ENCODE measurements around the gene SNX10. TPM values are rescaled to one million over a fixed set of nuclear protein-coding genes. Genes with fewer than 3 reads are reported as not detected.

Gene SNX10
- total and polyA plus RNA-seq, 2 of the 8 experiments (the other 6 are each of a cell fraction or from before 2014, with no cell fraction given) = 4.4 to 9.6 TPM

DNA sequence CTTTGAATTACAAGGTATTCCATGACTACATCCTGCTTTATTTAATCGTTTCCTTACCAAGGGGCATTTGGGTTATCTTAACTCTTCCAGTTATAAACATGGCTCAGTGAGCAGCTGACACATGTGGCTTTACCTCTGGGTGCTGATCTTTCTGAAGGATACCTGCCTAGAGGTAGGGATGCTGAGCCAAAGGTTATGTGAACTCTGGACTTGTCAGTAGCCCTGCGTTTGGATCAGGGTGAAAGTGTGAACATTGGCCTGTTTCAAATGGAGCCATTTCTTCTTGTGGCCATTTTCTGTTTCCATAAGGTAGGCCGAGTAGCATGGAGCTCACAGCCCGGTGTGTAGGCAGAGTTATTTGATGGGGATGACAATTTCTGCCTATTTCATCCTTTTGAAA is 29.2 kb downstream of the SNX10 start:
- Histone ChIP-seq H3K23me2 (ENCODE audit: low read depth, low read length) (no peaks in the 10 kb centered on the region), H2AFZ (ENCODE audit: low read length) (no peak overlapping the region), H2BK5ac (ENCODE audit: low read depth, low read length) (no peak overlapping the region), H4K5ac (ENCODE audit: insufficient read length, low read depth, low read length) (no peak overlapping the region), H3K23ac (ENCODE audit: insufficient read length) (no peak overlapping the region), H2BK12ac (ENCODE audit: low read depth, low read length) (no peak overlapping the region), H3K79me2 (ENCODE audit: control insufficient read depth in 1 of 2, insufficient read depth in 2 of 2, low read length in 2 of 2) (no peaks in the 10 kb centered on the region), H3K4me1 (replicated peaks in 1 of 4; ENCODE audit: control insufficient read depth in 3 of 4, insufficient read depth in 4 of 4, low read length in 3 of 4) (no peaks in the 10 kb centered on the region; a peak in 1 of 7 replicates), H3K9ac (replicated peaks in 1 of 4; ENCODE audit: extremely low read depth in 1 of 4, low read depth in 3 of 4, low read length in 3 of 4) (no peak overlapping the region), H3K27ac (ENCODE audit: low read depth, low read length) (no peak overlapping the region), H2BK15ac (ENCODE audit: low read length) (no peak overlapping the region), H4K8ac (ENCODE audit: extremely low read depth, insufficient read depth, low read length) (no peak overlapping the region), H3K79me1 (ENCODE audit: low read depth, low read length) (no peaks in the 10 kb centered on the region), H2BK20ac (ENCODE audit: low read length) (0 out of 2 replicates have a peak overlapping the region, but pooled peaks have one; percentile 28), H3K4ac (replicated peaks; ENCODE audit: insufficient read length, low read depth, low read length) (no peak overlapping the region), H4K91ac (replicated peaks; ENCODE audit: insufficient read length, low read length) (no peak overlapping the region), H3K9me3 (ENCODE audit: insufficient read depth in 2 of 2, low read depth in 1 of 2, low read length in 1 of 2) (no peaks in the 10 kb centered on the region), H3K14ac (ENCODE audit: insufficient read length) (no peak overlapping the region), H2BK120ac (replicated peaks; ENCODE audit: low read depth, low read length) (no peak overlapping the region), H3K56ac (replicated peaks; ENCODE audit: insufficient read length, low read depth, low read length) (no peak overlapping the region), H3K18ac (ENCODE audit: extremely low read depth, low read length) (no peak overlapping the region), H4K20me1 (replicated peaks in 1 of 2; ENCODE audit: control insufficient read depth in 1 of 2, insufficient read depth in 2 of 2, low read length in 2 of 2) (no peaks in the 10 kb centered on the region), H3K27me3 (replicated peaks in 1 of 4; ENCODE audit: control insufficient read depth in 3 of 4, extremely low read depth in 1 of 4, insufficient read depth in 3 of 4, low read length in 3 of 4) (no peaks in the 10 kb centered on the region), H2AK5ac (ENCODE audit: low read depth, low read length) (no peak overlapping the region), H3K36me3 (ENCODE audit: control insufficient read depth in 2 of 4, insufficient read depth in 4 of 4, low read length in 3 of 4) (no peaks in the 10 kb centered on the region), H3K4me2 (ENCODE audit: insufficient read depth in 1 of 2, low read depth in 2 of 2, low read length in 2 of 2) (no peak overlapping the region), H3K4me3 (ENCODE audit: extremely low read depth in 1 of 4, insufficient read depth in 2 of 4, low read depth in 3 of 4, low read length in 4 of 4) (no peak overlapping the region)
- no peak for FAIRE-seq
- POLR2A ChIA-PET (ENCODE audit: partially characterized antibody) = no interaction called here
- TF ChIP-seq GABPA (IDR thresholded peaks at IDR 0.05; ENCODE audit: borderline replicate concordance, insufficient read depth, low read length) (no peak), TAF7 (optimal IDR thresholded peaks at IDR 0.05; ENCODE audit: borderline replicate concordance, low read depth, low read length) (no peak), HDAC6 (IDR thresholded peaks at IDR 0.05; ENCODE audit: low read depth, low read length) (no peak)
- 92% methylated on average over 4 of the region's 4 CpGs; no CpG with 5 or more reads in 1 of the 2 experiments for WGBS, 2 experiments (ENCODE audit: extremely low coverage in 1 of 2, insufficient coverage in 1 of 2, insufficient read length in 1 of 2, insufficient replicate concordance in 2 of 2, low coverage in 1 of 2, low lambda C conversion rate in 2 of 2, missing lambda C conversion rate in 1 of 2)
- DNase-seq (ENCODE audit: low read depth in 1 of 2, low spot score in 2 of 2) = no peak
- CTCF ChIA-PET (ENCODE audit: partially characterized antibody) = interaction anchor here (0.8 kb wide), 1 partner anchor 14 kb away, joined by 3 read pairs; no protein-coding TSS in a partner anchor

Measured in H1 (cell line).